K562 (cell line): ENCODE results near the gene HAL. TPM values are rescaled to one million over a fixed set of nuclear protein-coding genes. Genes with fewer than 3 reads are reported as not detected.

Experiments
- ATAC-seq: fragments of 200-7000 bp; cut with Tn5 transposase; 3 replicates; pipeline ENCODE4 v1.9.1; 2020; ENCODE audit warnings: moderate library complexity
- BruUV-seq: library from RNA; stranded (reverse); fragments of 400-500 nt; replicated peaks from 2 replicates; lab custom pipeline; 2021; lab: Mats Ljungman, UMichigan
- CTCF ChIA-PET: fragments of 300-600 bp; formaldehyde crosslinking; extraction: SDS; loops from one replicate; lab custom pipeline; 2021; ENCODE audit warnings: low intra/inter-chr PET ratio; lab: Yijun Ruan, JAX
- POLR2A ChIA-PET: fragments of 300-600, 350-650 bp; sonication (Branson Sonifier 250); formaldehyde crosslinking; extraction: SDS; loops from one replicate; lab custom pipeline; 2021; ENCODE audit warnings: antibody characterized with exemption, inconsistent platforms; lab: Yijun Ruan, JAX
- DNase-seq, 4 experiments: peaks; one replicate each; pipeline versions ENCODE4 v3.0.0 to v3.0.0-alpha.2; 2011 to 2018; ENCODE audit warnings: low spot score in 3 of 4, mixed read lengths in 3 of 4; ENCODE audit errors: extremely low read depth in 1 of 4
- FAIRE-seq: peaks from 2 replicates; lab custom pipeline; 2011; peaks lifted over from hg19 to GRCh38; lab: Jason Lieb, UNC
- H2AFZ ChIP-seq: 2 replicates; pipeline ENCODE4 v1.6.0; 2011; ENCODE audit warnings: low read depth, low read length, control low read depth, inconsistent platforms
- H3K27ac ChIP-seq: fragments of 200-600 bp; 3 replicates; pipeline ENCODE4 v1.8.0; 2011; ENCODE audit warnings: low read depth, mild to moderate bottlenecking, control low read depth, inconsistent platforms, low read length, moderate library complexity, mixed read lengths; ENCODE audit errors: extremely low read depth
- H3K27me3 ChIP-seq, 2 experiments: fragments of 300-600 bp in 1 of 2; 2 replicates in 1 of 2; 3 replicates in 1 of 2; pipeline versions ENCODE4 v1.6.0 to v1.8.0; 2011; ENCODE audit warnings: inconsistent platforms in 2 of 2, low read length in 2 of 2, mild to moderate bottlenecking in 1 of 2, mixed read lengths in 1 of 2, moderate library complexity in 1 of 2; ENCODE audit not compliant: control insufficient read depth in 2 of 2, insufficient read depth in 2 of 2
- H3K36me3 ChIP-seq: fragments of 300-600 bp; 3 replicates; pipeline ENCODE4 v1.8.0; 2011; ENCODE audit warnings: mild to moderate bottlenecking, low read length, inconsistent platforms; ENCODE audit not compliant: control insufficient read depth, insufficient read depth
- H3K4me1 ChIP-seq, 2 experiments: fragments of 200-600 bp in 1 of 2; replicated peaks in 1 of 2; 2 replicates in 1 of 2; 3 replicates in 1 of 2; pipeline versions ENCODE4 v1.5.1 to v1.8.0; 2011; ENCODE audit warnings: inconsistent platforms in 2 of 2, low read length in 2 of 2, mild to moderate bottlenecking in 1 of 2, mixed read lengths in 1 of 2, moderate library complexity in 1 of 2; ENCODE audit not compliant: control insufficient read depth in 2 of 2, insufficient read depth in 2 of 2
- H3K4me2 ChIP-seq: 2 replicates; pipeline ENCODE4 v1.6.1; 2011; ENCODE audit warnings: low read length, control low read depth, inconsistent platforms, mixed read lengths; ENCODE audit not compliant: insufficient read depth
- H3K4me3 ChIP-seq: fragments of 200-600 bp; sonication (generic), shearing (Covaris generic); 2 replicates; pipeline ENCODE4 v1.5.1; 2016; ENCODE audit warnings: control low read depth, inconsistent platforms
- H3K79me2 ChIP-seq: fragments of 200-600 bp; 3 replicates; pipeline ENCODE4 v1.8.0; 2011; ENCODE audit warnings: low read length, inconsistent platforms; ENCODE audit not compliant: control insufficient read depth, insufficient read depth
- H3K9ac ChIP-seq, 2 experiments: 2 replicates each; pipeline versions ENCODE4 v1.6.0 to v1.6.1; 2011; ENCODE audit warnings: low read depth in 2 of 2, low read length in 2 of 2, control low read depth in 1 of 2, inconsistent platforms in 1 of 2, mild to moderate bottlenecking in 1 of 2, mixed read lengths in 1 of 2; ENCODE audit not compliant: insufficient read depth in 1 of 2
- H3K9me1 ChIP-seq: one replicate; pipeline ENCODE4 v1.6.0; 2011; ENCODE audit warnings: inconsistent platforms, mild to moderate bottlenecking, low read length, moderate library complexity; ENCODE audit not compliant: control insufficient read depth, insufficient read depth
- H3K9me3 ChIP-seq: replicated peaks from 2 replicates; pipeline ENCODE4 v1.5.1; 2011; ENCODE audit warnings: low read depth, low read length, inconsistent platforms; ENCODE audit not compliant: control insufficient read depth, insufficient read depth
- H4K20me1 ChIP-seq: replicated peaks from 2 replicates; pipeline ENCODE4 v1.6.1; 2011; ENCODE audit warnings: low read length, inconsistent platforms, mixed read lengths; ENCODE audit not compliant: control insufficient read depth, insufficient read depth
- ATF4 ChIP-seq: fragments of 450-650 bp; formaldehyde crosslinking; IDR thresholded peaks from 2 replicates; pipeline ENCODE4 v1.4.0; 2022; ENCODE audit warnings: mild to moderate bottlenecking, moderate library complexity
- GATAD2A ChIP-seq: fragments of 450-650 bp; IDR thresholded peaks from 2 replicates; pipeline ENCODE4 v1.6.1; 2017
- MBD1 ChIP-seq: fragments of 250-450 bp; sonication (Bioruptor Pico); IDR thresholded peaks from 2 replicates; pipeline ENCODE4 v1.8.0; 2022; ENCODE audit warnings: inconsistent platforms
- MTA2 ChIP-seq: fragments of 450-650 bp; IDR thresholded peaks from 2 replicates; pipeline ENCODE4 v1.6.1; 2016; ENCODE audit warnings: low read depth
- NFXL1 ChIP-seq: fragments of 450-650 bp; formaldehyde crosslinking; IDR thresholded peaks from 2 replicates; pipeline ENCODE4 v1.4.0; 2021; ENCODE audit warnings: mild to moderate bottlenecking
- PTTG1 ChIP-seq: fragments of 450-650 bp; IDR thresholded peaks from 2 replicates; pipeline ENCODE4 v1.6.1; 2016; ENCODE audit warnings: low read depth, mild to moderate bottlenecking, missing genetic modification characterization, missing compliant biosample characterization
- RBFOX2 ChIP-seq: fragments of 200-400 bp; formaldehyde crosslinking; IDR thresholded peaks from 2 replicates; pipeline ENCODE4 v1.6.1; 2017; ENCODE audit warnings: low read depth, mild to moderate bottlenecking, low read length, moderate library complexity
- TCF7L2 ChIP-seq: fragments of 150-350 bp; IDR thresholded peaks from 2 replicates; pipeline ENCODE4 v1.6.1; 2016; ENCODE audit warnings: low read depth, mild to moderate bottlenecking, low read length, moderate library complexity
- ZNF75A ChIP-seq: fragments of 450-650 bp; formaldehyde crosslinking; IDR thresholded peaks from 2 replicates; pipeline ENCODE4 v1.4.0; 2020; ENCODE audit warnings: mild to moderate bottlenecking
- WGBS: fragments of 100-300 bp; shearing (Covaris generic); methylation state at CpG from one replicate; pipeline ENCODE4 v1.1.6; 2016; ENCODE audit warnings: low coverage, mixed read lengths; ENCODE audit not compliant: insufficient coverage; ENCODE audit errors: missing lambda C conversion rate; 5-methylcytosine and 5-hydroxymethylcytosine counted together
- in situ Hi-C: fragments of 300-500 bp; cut with MboI; formaldehyde crosslinking; loops from 4 replicates; pipeline ENCODE4 v1.15.0; 2018; ENCODE audit warnings: inconsistent platforms, mixed read lengths
- intact Hi-C: fragments of 100-400 bp; cut with micrococcal nuclease; formaldehyde crosslinking; loops from 2 replicates; pipeline ENCODE4 v1.14.2; 2022
- polyA plus RNA-seq, 8 experiments: library from polyadenylated mRNA; depleted of rRNA in 4 of 8; stranded (reverse) in 5 of 8; unstranded in 3 of 8; fragments of >200 nt; fragmentation: Nextera tagmentation in 2 of 8; fragmentation: Illumina TruSeq in 1 of 8; extraction: Ambion mirVana in 2 of 8; extraction: Trizol in 1 of 8; gene quantifications; 2 replicates each; pipeline versions ENCODE4 v1.2.1 to v1.2.3, GENCODE V29; 2011 to 2014; ENCODE audit warnings: inconsistent platforms in 1 of 8, missing spikeins in 1 of 8
- total RNA-seq, 7 experiments: library from RNA; depleted of rRNA in 6 of 7; stranded (reverse); fragments of >200 nt in 6 of 7; fragmentation: Illumina TruSeq in 2 of 7; extraction: Trizol in 2 of 7; gene quantifications; 2 replicates each; pipeline versions ENCODE4 v1.2.1 to v1.2.3, GENCODE V29; 2011 to 2021; ENCODE audit warnings: low replicate concordance in 1 of 7

HAL gene
- total and polyA plus RNA-seq, 9 of the 15 experiments (the other 6 are each of a cell fraction or from before 2014, with no cell fraction given) = 0.03 to 0.36 (median 0.20) TPM; not detected in 4

- TF ChIP-seq RBFOX2 = no peak
- TF ChIP-seq TCF7L2 = no peak
- no peak for TF ChIP-seq MBD1
- TF ChIP-seq NFXL1 (CRISPR knock-in tag) = no peak
- no peak for TF ChIP-seq ZNF75A (CRISPR knock-in tag)
- TF ChIP-seq GATAD2A = no peak
- TF ChIP-seq MTA2 = no peak
Measured at GRCh38 chr12:95988506-95989275, 7.5 kb downstream of the HAL start (continued).

- no TSS peak for BruUV-seq
- Histone ChIP-seq H3K4me1 (no peaks in the 10 kb centered on the region), H3K9me3 (no peaks in the 10 kb centered on the region), H3K79me2 (no peaks in the 10 kb centered on the region), H3K9ac (no peak overlapping the region), H3K4me3 (no peak overlapping the region), H2AFZ (no peak overlapping the region), H3K4me2 (no peak overlapping the region), H4K20me1 (no peaks in the 10 kb centered on the region; the same call in 1 of the 2 replicates), H3K36me3 (no peaks in the 10 kb centered on the region), H3K27me3 (peaks cover 14 to 32% of the 10 kb centered on the region in 2 experiments; a peak in 4 of 5 replicates), H3K27ac (no peak overlapping the region), H3K9me1 (no peaks in the 10 kb centered on the region)
- no peak for DNase-seq
- ATAC-seq = no peak
- ChIA-PET POLR2A (no interaction called here), CTCF (no interaction called here)
- no peak for TF ChIP-seq ATF4 (CRISPR knock-in tag)
- no peak for TF ChIP-seq PTTG1
- FAIRE-seq = no peak
- intact Hi-C loops = no loop called here
- in situ Hi-C loops = no loop called here
- 4% methylated on average over 14 of the region's 14 CpGs for WGBS
Measured at GRCh38 chr12:95986635-95987570, 9.2 kb downstream of the HAL start.
